BLaER1 (cell line): ENCODE data around the gene LCE3A.
"Not testable (repeated sequence)": the region's sequence is repeated elsewhere in the genome, so short reads cannot be mapped to it uniquely, and the experiment has no call there.

ENCODE experiments used
- H3K27ac ChIP-seq: shearing (Covaris generic); formaldehyde crosslinking; 2 replicates; pipeline ENCODE4 v1.8.1; 2022
- H3K27me3 ChIP-seq: shearing (Covaris generic); formaldehyde crosslinking; 2 replicates; pipeline ENCODE4 v1.8.1; 2022
- H3K36me3 ChIP-seq: shearing (Covaris generic); formaldehyde crosslinking; 2 replicates; pipeline ENCODE4 v1.8.1; 2022
- H3K4me1 ChIP-seq: shearing (Covaris generic); formaldehyde crosslinking; 2 replicates; pipeline ENCODE4 v1.8.1; 2022
- H3K4me2 ChIP-seq: shearing (Covaris generic); formaldehyde crosslinking; 2 replicates; pipeline ENCODE4 v1.8.1; 2022
- H3K4me3 ChIP-seq: shearing (Covaris generic); formaldehyde crosslinking; 2 replicates; pipeline ENCODE4 v1.8.1; 2022
- H3K9ac ChIP-seq: shearing (Covaris generic); formaldehyde crosslinking; 2 replicates; pipeline ENCODE4 v1.8.1; 2022
- H3K9me3 ChIP-seq: shearing (Covaris generic); formaldehyde crosslinking; 2 replicates; pipeline ENCODE4 v1.8.1; 2022
- H4K20me1 ChIP-seq: shearing (Covaris generic); formaldehyde crosslinking; 2 replicates; pipeline ENCODE4 v1.8.1; 2022
- Cebpa-rat ChIP-seq: shearing (Covaris generic); IDR thresholded peaks from 2 replicates; pipeline ENCODE4 v1.8.1; 2022

LCE3A gene

GRCh38 chr1:152622803-152623202 is at the start of gene LCE3A:
TSS of gene LCE3A (minus strand) at chr1:152623103. CDS start at chr1:152623103, 0 bp downstream.
- Histone ChIP-seq H3K27ac (peak within 1 kb of the TSS; percentile 15; the same call in 1 of the 2 replicates), H3K9me3 (peaks cover 30% of the 10 kb centered on the region), H3K27me3 (no peaks in the 10 kb centered on the region), H3K9ac (no peak within 1 kb of the TSS), H3K4me2 (peak within 1 kb of the TSS; percentile 59), H3K36me3 (no peaks in the 10 kb centered on the region), H3K4me3 (no peak within 1 kb of the TSS; the same call in 1 of the 2 replicates), H4K20me1 (no peaks in the 10 kb centered on the region), H3K4me1 (peaks cover 25% of the 10 kb centered on the region)
- no peak for TF ChIP-seq Cebpa-rat

GRCh38 chr1:152667648-152668047 is 44.7 kb upstream of the LCE3A start:
- H3K9me3 ChIP-seq: no peaks in the 10 kb centered on the region
- TF ChIP-seq Cebpa-rat: no peak

GRCh38 chr1:152666171-152666570 is 43.3 kb upstream of the LCE3A start:
- H3K9ac ChIP-seq, H3K27ac ChIP-seq, H3K36me3 ChIP-seq, H3K4me2 ChIP-seq, H3K4me3 ChIP-seq, H3K27me3 ChIP-seq, H4K20me1 ChIP-seq, H3K9me3 ChIP-seq, H3K4me1 ChIP-seq: not testable (repeated sequence)

More at GRCh38 chr1:152667648-152668047, 44.7 kb upstream of the LCE3A start:
- Histone ChIP-seq H3K9ac (no peak overlapping the region), H3K4me3 (no peak overlapping the region), H3K4me1 (no peaks in the 10 kb centered on the region), H3K4me2 (no peak overlapping the region), H3K27me3 (no peaks in the 10 kb centered on the region), H4K20me1 (no peaks in the 10 kb centered on the region), H3K27ac (no peak overlapping the region), H3K36me3 (no peaks in the 10 kb centered on the region)

- no peak within 1 kb of the TSS for H3K4me3 ChIP-seq
- no peaks in the 10 kb centered on the region for H3K36me3 ChIP-seq
Measured at GRCh38 chr1:152663098-152663497, 40.2 kb upstream of the LCE3A start, which contains the start of gene LCE2D. TSS of gene LCE2D (plus strand) at chr1:152663380. CDS start at chr1:152664106, 726 bp downstream.

GRCh38 chr1:152658649-152659048 is 35.7 kb upstream of the LCE3A start:
- Histone ChIP-seq H3K9me3 (no peaks in the 10 kb centered on the region), H3K27ac (no peak overlapping the region)

More at GRCh38 chr1:152663098-152663497, 40.2 kb upstream of the LCE3A start, which contains the start of gene LCE2D:
- no peak within 1 kb of the TSS for H3K27ac ChIP-seq
- no peaks in the 10 kb centered on the region for H4K20me1 ChIP-seq
- no peaks in the 10 kb centered on the region for H3K27me3 ChIP-seq
- H3K9ac ChIP-seq: no peak within 1 kb of the TSS
- no peak for TF ChIP-seq Cebpa-rat
- H3K4me1 ChIP-seq: no peaks in the 10 kb centered on the region
- H3K9me3 ChIP-seq: no peaks in the 10 kb centered on the region
- H3K4me2 ChIP-seq: no peak within 1 kb of the TSS

GRCh38 chr1:152657677-152658076 is 34.8 kb upstream of the LCE3A start:
- H3K9ac ChIP-seq: no peak overlapping the region
- no peak overlapping the region for H3K27ac ChIP-seq
- H3K4me3 ChIP-seq: no peak overlapping the region
- H3K27me3 ChIP-seq: no peaks in the 10 kb centered on the region
- H3K36me3 ChIP-seq: no peaks in the 10 kb centered on the region
- H3K9me3 ChIP-seq: no peaks in the 10 kb centered on the region
- no peak overlapping the region for H3K4me2 ChIP-seq
- H3K4me1 ChIP-seq: no peaks in the 10 kb centered on the region
- H4K20me1 ChIP-seq: no peaks in the 10 kb centered on the region
- no peak for TF ChIP-seq Cebpa-rat

More at GRCh38 chr1:152658649-152659048, 35.7 kb upstream of the LCE3A start:
- Histone ChIP-seq H3K4me3 (no peak overlapping the region), H3K4me2 (no peak overlapping the region), H4K20me1 (no peaks in the 10 kb centered on the region), H3K9ac (no peak overlapping the region), H3K4me1 (no peaks in the 10 kb centered on the region), H3K36me3 (no peaks in the 10 kb centered on the region), H3K27me3 (no peaks in the 10 kb centered on the region)
- no peak for TF ChIP-seq Cebpa-rat

GRCh38 chr1:152656459-152656858 is 33.6 kb upstream of the LCE3A start:
- Histone ChIP-seq H3K27ac (no peak overlapping the region), H4K20me1 (no peaks in the 10 kb centered on the region), H3K4me2 (no peak overlapping the region), H3K9me3 (no peaks in the 10 kb centered on the region), H3K4me3 (no peak overlapping the region), H3K9ac (no peak overlapping the region), H3K4me1 (no peaks in the 10 kb centered on the region), H3K36me3 (no peaks in the 10 kb centered on the region), H3K27me3 (no peaks in the 10 kb centered on the region)
- TF ChIP-seq Cebpa-rat: no peak

- no peak overlapping the region for H3K4me3 ChIP-seq
- no peaks in the 10 kb centered on the region for H3K27me3 ChIP-seq
- no peaks in the 10 kb centered on the region for H3K36me3 ChIP-seq
- no peak overlapping the region for H3K27ac ChIP-seq
- no peaks in the 10 kb centered on the region for H3K9me3 ChIP-seq
- H3K4me1 ChIP-seq: no peaks in the 10 kb centered on the region
- H3K4me2 ChIP-seq: no peak overlapping the region
- H3K9ac ChIP-seq: no peak overlapping the region
- H4K20me1 ChIP-seq: no peaks in the 10 kb centered on the region
- no peak for TF ChIP-seq Cebpa-rat
Measured at GRCh38 chr1:152654110-152654509, 31.2 kb upstream of the LCE3A start.

- Histone ChIP-seq H3K27ac (no peak overlapping the region), H3K4me2 (no peak overlapping the region), H3K9me3 (0 out of 2 replicates have a peak, but pooled peaks cover 6% of the 10 kb centered on the region), H3K36me3 (no peaks in the 10 kb centered on the region), H3K9ac (no peak overlapping the region), H3K4me1 (peaks cover 6% of the 10 kb centered on the region), H4K20me1 (no peaks in the 10 kb centered on the region), H3K4me3 (no peak overlapping the region), H3K27me3 (no peaks in the 10 kb centered on the region)
- no peak for TF ChIP-seq Cebpa-rat
Measured at GRCh38 chr1:152646656-152647055, 23.8 kb upstream of the LCE3A start.

GRCh38 chr1:152645146-152645545 is 22.2 kb upstream of the LCE3A start:
- no peak for TF ChIP-seq Cebpa-rat
- no peaks in the 10 kb centered on the region for H3K27me3 ChIP-seq
- 0 out of 2 replicates have a peak, but pooled peaks cover 6% of the 10 kb centered on the region for H3K9me3 ChIP-seq
- H3K4me3 ChIP-seq: no peak overlapping the region
- peaks cover 6% of the 10 kb centered on the region for H3K4me1 ChIP-seq
- no peak overlapping the region for H3K27ac ChIP-seq
- no peaks in the 10 kb centered on the region for H4K20me1 ChIP-seq
- H3K4me2 ChIP-seq: no peak overlapping the region; the same call in 1 of the 2 replicates
- no peak overlapping the region for H3K9ac ChIP-seq
- H3K36me3 ChIP-seq: no peaks in the 10 kb centered on the region

- Histone ChIP-seq H3K4me2 (no peak overlapping the region), H4K20me1 (no peaks in the 10 kb centered on the region), H3K9me3 (0 out of 2 replicates have a peak, but pooled peaks cover 6% of the 10 kb centered on the region), H3K36me3 (no peaks in the 10 kb centered on the region), H3K9ac (no peak overlapping the region), H3K27me3 (no peaks in the 10 kb centered on the region), H3K4me3 (no peak overlapping the region), H3K27ac (no peak overlapping the region), H3K4me1 (peaks cover 6% of the 10 kb centered on the region)
- TF ChIP-seq Cebpa-rat: no peak
Measured at GRCh38 chr1:152643945-152644344, 21.0 kb upstream of the LCE3A start.
